ENCODE measurements around the gene ABCA2.

- TF ChIP-seq POLR2AphosphoS5 (IDR thresholded peaks at IDR 0.05; ENCODE audit: low read depth, low read length) = no peak
- TF ChIP-seq REST (IDR thresholded peaks at IDR 0.05; ENCODE audit: insufficient read depth in 1 of 2, low read depth in 2 of 2, low read length in 2 of 2) = no peak
Measured at GRCh38 chr9:137013571-137013940, 14.5 kb downstream of the ABCA2 start.

Measured in PFSK-1 (cell line).